NCI-H1048 (cell line): Measurements from ENCODE around the gene RASA2.
A peak's percentile ranks its signal among the peaks of the same experiment; 100 is the strongest.

Experiments
- DNase-seq: peaks from one replicate; lab custom pipeline; 2025; lab: John Stamatoyannopoulos, UW

The RASA2 gene, protein sequence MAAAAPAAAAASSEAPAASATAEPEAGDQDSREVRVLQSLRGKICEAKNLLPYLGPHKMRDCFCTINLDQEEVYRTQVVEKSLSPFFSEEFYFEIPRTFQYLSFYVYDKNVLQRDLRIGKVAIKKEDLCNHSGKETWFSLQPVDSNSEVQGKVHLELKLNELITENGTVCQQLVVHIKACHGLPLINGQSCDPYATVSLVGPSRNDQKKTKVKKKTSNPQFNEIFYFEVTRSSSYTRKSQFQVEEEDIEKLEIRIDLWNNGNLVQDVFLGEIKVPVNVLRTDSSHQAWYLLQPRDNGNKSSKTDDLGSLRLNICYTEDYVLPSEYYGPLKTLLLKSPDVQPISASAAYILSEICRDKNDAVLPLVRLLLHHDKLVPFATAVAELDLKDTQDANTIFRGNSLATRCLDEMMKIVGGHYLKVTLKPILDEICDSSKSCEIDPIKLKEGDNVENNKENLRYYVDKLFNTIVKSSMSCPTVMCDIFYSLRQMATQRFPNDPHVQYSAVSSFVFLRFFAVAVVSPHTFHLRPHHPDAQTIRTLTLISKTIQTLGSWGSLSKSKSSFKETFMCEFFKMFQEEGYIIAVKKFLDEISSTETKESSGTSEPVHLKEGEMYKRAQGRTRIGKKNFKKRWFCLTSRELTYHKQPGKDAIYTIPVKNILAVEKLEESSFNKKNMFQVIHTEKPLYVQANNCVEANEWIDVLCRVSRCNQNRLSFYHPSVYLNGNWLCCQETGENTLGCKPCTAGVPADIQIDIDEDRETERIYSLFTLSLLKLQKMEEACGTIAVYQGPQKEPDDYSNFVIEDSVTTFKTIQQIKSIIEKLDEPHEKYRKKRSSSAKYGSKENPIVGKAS

DNA sequence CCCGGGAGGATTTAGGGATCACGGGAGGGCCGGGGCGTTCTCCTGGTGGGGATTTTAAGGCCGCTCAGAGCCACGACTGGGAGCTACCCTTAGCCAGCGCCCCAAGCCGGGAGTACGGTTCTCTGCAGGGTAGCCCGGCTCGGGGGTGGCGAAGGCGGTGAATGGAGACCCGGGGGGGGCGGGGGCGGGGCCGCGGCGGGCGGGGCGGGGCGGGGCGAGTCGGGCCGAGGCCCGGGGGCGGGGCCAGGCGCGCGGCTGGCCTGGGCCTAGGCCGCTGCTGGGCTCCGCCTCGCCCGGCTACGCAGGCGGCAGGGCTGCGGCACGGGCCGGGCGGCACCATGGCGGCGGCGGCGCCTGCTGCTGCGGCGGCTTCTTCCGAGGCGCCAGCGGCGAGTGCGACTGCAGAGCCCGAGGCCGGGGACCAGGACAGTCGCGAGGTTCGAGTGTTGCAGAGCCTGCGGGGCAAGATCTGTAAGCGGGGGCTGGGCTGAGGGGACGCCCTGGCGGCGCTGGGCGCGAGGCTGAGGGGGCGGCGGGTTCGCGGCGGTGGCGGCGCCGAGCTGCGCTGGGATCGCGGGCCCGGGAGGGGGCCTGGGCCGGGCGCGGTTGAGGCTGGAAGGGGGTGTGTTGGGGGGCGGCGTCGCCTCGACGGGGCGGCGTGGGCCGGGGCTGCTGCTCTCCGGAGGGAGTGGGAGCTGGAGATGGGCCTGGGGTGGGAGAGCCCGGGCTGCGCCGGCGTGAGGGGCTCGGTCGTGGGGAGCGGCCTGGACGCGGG, at the start of gene RASA2:
Gene RASA2, plus strand, starts transcription at position 282 of the 775 bp plus-strand sequence. Its CDS starts 57 bp downstream, at position 339.
- peak; percentile 81 for DNase-seq

DNA sequence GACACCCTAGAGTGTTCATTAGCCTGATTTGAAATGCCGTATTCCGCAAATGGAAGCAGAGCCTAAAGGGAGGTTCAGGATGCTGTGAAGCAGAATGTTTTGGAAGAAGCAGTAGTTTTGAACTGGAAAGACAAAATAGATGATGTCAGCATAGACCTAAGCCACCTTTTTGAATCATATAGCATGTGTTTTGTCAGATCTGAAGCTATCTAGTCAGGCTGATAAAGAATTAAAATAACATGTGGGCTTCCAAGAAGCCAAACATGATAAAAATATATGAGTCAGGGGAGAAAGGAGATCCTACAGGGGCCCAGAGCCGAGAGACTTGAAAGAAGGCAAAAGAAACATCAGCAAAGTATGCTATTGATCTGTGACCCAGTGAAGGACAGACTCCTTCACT, 47.2 kb upstream of the RASA2 start:
- DNase-seq: no peak

DNA sequence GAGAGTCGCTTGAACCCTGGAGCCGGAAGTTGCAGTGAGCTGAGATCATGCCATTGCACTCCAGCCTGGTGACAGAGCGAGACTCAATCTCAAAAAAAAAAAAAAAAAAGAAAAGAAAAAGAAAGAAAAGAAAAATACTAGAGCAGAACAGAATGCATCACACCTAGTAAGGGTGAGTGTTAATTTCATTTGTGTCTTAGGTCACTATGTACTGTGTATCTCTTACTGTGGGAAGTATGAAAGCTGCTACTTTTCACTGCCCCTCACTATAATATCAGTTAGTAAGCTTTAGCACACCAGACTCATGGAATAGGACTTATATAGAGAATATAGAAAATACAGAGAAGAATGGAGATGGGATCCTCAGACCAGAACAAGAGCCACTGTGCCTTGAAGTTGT, 45.9 kb upstream of the RASA2 start:
- DNase-seq: no peak

DNA sequence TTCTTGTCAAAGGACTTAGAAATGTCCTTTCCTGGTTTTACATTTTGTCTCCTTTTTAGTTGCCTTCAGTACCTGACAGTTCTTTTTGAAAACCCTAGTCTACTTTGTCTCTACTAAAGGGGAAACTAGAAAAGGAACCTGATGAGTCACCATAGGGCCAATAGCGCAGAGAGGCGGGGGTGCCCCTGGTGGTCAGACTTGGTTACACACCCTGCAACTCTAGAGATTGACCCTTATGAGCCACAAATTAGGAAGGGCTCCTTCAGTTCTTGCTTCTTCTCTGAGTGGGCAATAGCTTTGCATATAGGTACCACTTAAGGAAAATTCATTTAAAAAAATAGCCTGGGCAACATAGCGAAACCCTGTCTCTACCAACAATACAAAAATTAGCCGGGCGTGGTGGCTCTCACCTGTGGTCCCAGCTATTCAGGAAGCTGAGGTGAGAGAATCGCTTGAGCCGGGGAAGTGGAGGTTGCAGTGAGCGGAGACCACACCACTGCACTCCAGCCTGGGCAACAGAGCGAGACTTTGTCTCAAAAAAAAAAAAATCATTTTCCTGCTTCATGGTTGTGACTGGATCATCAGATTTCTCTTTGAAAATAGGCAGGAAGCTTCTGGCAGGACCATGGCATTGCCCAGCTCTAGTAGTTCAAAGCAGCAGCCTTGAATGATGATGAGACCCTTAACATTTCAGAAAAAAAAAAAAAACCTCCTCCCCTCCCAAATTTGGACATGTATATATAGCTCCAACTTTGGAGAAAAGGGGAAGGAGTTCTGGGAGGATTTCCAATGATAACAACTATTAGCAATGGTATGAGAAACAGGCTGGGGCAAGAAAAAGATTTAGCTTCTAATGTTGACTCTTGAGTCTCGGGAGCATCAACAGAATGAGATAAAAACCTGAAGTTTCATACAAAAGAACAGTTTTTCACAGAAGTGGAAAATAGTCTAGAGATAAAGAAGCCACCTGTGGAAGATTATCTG, 45.2 kb upstream of the RASA2 start:
- DNase-seq: no peak

DNA sequence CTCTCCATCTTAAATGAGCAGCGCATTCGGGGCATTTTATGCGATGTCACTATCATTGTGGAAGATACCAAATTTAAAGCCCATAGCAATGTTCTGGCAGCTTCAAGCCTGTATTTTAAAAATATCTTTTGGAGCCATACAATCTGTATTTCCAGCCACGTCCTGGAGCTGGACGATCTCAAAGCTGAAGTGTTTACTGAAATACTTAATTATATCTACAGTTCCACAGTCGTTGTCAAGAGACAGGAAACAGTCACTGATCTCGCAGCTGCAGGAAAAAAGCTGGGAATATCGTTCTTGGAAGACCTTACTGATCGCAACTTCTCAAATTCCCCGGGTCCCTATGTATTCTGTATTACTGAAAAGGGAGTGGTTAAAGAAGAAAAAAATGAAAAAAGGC, 44.4 kb upstream of the RASA2 start:
- no peak for DNase-seq

DNA sequence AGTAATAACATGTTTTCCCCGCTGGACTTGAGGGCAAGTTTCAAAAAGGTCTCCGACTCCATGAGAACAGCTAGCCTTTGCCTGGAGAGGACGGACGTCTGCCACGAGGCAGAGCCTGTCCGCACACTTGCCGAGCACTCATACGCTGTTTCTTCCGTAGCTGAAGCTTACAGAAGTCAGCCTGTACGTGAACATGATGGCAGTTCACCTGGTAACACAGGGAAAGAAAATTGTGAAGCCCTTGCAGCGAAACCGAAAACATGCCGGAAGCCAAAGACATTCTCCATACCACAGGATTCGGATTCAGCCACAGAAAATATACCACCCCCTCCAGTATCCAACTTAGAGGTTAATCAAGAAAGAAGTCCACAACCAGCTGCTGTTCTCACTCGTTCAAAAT, 43.9 kb upstream of the RASA2 start:
- DNase-seq: no peak

DNA sequence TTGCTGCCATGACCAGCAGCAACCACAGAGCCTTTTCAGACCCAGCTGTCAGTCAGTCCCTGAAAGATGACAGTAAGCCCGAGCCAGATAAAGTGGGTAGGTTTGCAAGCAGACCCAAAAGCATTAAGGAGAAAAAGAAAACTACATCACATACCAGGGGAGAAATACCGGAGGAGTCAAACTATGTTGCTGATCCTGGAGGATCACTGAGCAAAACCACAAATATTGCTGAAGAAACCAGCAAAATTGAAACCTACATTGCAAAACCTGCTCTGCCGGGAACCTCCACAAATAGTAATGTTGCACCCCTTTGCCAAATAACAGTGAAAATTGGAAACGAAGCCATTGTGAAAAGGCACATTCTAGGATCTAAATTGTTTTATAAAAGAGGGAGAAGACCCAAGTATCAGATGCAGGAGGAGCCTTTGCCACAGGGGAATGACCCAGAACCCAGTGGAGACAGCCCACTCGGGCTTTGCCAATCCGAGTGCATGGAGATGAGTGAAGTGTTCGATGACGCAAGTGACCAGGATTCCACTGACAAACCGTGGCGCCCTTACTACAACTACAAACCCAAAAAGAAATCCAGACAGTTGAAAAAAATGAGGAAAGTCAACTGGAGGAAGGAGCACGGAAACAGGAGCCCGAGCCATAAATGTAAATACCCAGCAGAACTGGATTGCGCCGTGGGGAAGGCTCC, 42.1 kb upstream of the RASA2 start:
- no peak for DNase-seq

DNA sequence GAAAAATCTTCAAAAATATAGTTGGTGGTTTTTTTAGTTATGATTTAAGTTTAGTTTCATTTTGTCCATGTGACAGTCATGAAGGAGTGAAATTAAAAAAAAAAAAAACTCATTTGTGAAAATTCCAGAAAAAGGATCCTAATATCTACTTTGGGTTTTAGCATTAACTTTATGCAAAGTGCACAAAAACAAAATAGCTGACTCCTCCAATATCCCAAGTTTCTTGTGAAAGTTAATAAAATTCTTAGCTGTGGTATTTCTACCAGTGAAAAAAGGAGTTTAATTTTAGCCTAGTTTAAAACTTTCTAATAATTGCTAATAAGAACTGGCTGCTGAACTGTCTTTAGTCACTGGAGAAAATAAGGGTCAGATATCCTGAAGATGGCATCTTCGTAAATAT, 40.8 kb upstream of the RASA2 start:
- DNase-seq: no peak

DNA sequence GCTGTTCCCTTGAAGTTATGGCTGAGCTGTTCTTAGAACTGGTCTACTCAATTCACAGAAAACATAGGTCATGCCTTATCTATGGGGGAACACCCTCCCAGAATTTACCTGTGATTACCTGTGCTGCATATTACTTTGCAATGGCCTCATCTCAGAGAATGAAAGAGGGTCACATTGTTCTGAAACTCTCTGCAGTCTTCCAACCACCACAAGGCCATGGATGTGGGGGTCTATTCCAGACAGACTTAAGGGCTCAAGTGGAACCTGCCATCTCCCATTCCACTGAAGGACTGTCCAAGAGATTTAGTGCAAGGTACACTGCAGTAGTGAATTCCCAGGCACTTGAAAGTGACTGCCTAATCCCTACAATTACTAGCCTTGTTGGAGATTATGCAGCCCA, 40.1 kb upstream of the RASA2 start:
- DNase-seq: no peak

DNA sequence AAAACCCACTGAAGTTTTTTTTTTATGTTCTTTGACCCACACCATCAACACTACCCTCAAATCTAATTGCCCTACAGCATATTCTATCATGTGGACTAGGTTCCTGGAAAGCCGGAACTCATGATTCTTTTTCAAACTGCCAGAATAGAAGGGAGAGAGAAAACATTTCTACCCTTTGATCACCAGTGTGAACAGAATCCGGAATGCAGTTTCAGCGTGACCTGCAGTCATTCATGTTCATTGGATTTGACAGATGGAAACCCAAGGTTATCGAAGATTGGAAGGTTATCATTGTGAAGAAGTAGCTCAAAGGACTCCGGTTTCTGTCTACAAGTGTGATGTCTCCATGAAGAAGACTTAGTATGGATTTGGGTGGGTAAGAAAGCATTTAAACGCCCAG, 39.4 kb upstream of the RASA2 start:
- no peak for DNase-seq

DNA sequence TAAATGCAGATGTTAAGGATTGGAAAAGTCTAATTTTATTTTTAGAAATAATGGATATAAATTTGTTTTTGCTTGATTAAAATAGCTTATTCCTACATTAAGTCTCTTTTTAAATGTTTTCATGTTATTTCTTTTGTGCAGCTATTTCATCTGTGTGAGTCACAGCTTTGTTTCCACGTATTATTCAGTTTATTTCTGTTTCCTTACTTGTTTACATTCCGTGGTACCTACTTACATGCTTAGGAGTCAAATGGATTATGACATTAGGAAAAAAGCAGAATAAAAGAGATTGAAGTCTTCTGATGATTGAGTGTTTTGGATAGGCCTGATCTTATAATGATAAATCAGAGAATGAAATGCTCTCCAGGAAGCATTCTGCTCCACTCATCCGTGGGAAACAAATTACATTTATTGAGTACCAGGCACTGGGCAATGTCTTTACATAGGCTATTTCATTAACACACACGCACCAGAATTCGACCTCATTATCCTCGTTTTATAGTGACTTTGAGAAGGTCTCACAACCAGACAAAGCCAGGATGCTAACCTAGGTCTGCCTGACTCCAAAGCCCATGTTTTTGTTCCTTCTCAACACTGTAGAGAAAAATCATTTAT, 38.1 kb upstream of the RASA2 start:
- DNase-seq: no peak

DNA sequence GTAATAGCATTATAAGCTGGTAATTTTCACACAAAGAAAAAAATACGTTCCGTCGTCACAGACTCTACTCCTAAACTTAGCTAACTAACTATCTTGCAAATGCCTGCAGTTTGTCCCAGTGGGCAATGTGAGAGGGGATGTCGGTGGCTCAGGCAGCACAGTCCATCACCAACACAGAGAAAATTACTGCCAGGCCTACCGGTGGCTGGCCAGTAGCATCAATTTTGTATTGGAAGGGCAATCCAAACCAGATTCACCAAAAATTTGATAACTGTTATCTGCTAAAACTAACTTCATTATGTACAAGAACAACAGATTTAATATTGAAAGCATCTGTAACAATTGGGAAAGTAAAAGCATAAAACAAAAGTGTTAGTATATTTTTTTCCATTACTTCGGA, 37.4 kb upstream of the RASA2 start:
- DNase-seq: no peak

DNA sequence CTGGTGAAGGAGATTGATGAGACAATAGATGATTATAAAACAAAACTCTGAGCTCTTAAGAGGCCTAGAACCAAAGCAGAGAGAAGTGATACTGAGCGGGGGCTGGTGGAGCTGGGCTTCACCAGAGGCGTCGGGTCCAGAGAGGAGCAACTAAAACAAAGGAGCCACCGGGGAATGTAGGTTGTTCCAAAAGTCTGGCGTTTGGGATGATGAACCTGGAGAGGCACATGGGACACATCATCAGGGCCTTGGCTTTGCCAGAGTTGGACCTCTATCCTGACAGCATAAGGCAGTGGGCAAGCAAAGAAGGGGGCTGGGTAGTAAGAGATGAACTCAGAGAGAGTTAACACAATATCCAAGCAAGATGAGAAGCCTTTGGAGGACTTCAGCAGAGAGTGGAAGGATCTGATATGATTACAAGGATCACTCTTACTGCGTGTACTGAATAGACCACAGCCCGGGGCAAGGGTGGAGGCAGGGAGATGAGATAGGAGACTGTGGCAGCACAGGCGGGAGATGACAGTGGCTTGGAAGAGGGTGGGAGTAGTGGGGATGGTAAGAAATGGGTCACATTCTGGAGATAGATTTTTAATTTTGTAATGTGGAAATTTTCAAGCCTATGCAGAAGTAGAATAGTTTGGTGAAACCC, 36.0 kb upstream of the RASA2 start:
- no peak for DNase-seq

DNA sequence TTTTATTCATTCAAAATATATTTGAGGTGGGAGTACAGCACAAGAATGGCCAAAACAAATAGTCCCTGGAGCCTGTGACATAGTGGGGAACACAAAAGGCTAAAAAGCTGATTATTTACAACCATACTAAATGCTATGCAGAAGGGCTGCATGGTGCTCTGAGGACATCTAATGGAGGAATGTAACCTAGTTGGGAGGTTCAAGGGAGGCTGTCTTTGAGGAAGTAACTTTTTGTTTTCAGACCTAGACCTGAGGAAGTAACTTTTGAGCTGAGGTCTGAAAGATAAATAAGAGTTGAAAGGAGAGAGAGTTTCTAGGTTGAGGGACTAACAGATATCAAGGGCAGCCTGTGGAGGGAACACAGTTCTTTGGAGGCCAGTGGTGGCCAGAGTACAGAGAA, 34.8 kb upstream of the RASA2 start:
- no peak for DNase-seq

DNA sequence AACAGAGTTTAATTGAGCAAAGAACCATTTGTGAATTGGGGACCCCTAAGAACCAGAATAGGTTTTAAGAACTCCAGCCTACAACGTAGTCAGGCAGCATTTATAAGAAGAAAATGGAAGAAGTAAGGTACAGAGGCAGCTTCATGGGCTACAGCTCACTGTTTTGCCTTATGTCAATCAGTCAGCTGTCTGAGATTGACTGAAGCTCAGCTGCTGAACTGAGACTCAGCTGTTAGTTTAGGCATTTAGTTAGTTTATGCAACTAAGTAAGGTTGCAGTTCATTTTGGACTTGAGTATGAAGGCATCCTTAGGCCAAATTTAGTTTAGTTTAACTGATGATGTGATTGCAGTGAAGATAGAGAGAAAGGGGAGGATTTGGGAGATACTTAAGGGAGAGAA, 34.1 kb upstream of the RASA2 start:
- no peak for DNase-seq

DNA sequence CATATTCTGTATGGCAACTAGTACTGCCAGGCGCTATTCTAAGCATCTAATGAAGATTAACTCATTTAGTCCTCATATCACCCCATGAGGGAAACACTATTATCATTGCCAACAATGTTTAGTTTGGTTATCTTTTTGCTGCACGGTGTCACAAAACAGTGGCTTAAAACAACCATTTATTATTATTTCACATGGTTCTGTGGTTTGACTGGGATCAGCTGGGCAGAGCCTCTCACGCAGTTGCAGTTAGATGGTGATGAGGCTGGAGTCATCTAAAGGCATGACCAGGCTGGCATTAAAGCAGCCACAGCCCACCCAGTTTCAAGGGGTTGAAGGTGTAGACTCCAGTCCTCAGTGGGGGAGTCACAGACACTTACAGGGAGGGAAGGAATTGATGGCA, 32.8 kb upstream of the RASA2 start:
- DNase-seq: no peak

DNA sequence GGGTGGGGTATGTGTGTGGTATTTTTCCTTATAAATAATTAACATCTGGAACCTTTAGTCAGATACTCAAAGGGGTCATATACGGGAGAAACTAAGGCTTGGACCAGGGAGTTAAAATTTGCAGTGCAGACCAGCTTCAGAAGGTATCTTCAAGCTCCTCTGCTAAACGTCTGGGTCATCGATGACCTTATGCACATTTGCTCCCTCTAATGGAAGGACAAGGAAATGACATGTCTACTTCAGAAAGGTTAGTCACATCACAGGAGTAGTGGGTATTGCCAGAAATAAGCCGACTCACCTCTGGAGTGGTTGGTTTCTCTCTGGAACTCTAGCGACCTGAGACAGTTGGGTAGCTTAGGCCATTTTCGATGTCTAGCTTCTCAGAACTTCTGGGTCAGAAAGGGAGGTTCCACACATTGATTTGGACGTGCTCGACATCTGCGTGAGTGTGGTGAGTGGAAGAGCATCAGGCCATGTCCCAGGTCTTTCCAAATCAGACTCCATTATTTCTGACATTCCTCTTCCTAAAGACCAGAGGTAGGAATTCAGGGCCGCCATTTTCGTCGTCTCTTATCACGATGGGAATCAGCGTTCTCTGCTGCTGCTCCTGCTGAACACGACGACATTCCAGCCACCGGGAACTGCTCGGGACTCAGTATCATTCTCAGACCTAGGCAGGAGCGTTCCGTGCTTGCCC, 31.8 kb upstream of the RASA2 start:
- DNase-seq: peak; percentile 10

DNA sequence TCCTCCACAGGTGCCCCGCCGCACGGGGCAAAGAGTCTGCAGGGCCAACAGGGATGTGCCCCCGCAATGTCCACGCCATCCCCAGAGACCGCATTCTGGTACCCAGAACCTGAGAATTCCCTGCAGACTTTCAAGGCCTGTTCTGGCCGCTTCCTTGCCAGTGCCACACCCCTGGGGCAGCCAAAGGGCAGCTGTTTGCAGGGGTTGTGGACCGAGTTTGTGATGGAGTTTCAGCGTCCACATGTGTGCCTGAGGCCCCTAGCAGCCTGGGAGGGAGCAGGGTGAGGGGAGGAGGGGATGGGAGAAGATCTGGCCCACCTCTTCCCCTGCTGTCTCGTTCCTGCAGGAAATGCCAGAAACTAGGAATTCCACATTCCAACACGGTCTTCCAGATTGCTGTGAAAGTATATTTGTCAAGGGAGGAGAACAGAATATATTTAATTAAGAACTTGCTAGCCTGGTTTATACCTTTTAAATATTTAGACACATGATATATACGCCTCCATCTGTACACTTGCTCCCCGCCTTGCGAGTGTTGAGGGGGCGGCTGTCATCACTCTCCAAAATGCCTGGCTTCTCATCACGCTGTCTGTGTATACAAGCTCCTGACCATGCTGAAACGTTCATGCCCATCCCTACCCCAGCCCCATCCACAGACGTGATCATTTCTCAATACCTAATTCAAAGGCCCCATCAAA, 31.1 kb upstream of the RASA2 start:
- no peak for DNase-seq

DNA sequence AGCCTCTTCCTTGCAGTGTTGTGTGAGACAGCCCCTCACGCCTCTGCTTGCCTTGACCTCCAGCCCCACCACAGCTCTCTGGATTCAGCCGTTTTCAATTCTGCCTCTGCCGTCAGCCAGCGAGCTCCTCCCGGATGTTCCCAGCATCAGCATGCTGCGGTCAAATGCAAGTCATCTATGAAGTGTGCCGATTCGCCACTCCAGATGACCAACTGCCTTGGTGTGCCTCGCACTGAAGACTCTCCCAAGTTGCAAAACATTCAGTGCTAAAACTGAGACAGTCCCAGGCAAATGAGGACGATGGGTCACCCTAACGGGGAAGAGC, 30.6 kb upstream of the RASA2 start:
- DNase-seq: no peak
